Upper lobe of left lung (tissue), 4 donors: Measurements from ENCODE around the gene ETFA.

ENCODE experiments used
- EP300 ChIP-seq, 4 donors: sonication (generic); formaldehyde crosslinking; IDR thresholded peaks; one replicate each; pipeline ENCODE4 v1.5.1; 2017; ENCODE audit warnings: antibody characterized with exemption in 4 of 4, control low read depth in 2 of 4
- POLR2A ChIP-seq, 4 donors: fragments of 450-650 bp; IDR thresholded peaks; one replicate each; pipeline ENCODE4 v1.5.1; 2016 to 2017; ENCODE audit warnings: antibody characterized with exemption in 4 of 4, mild to moderate bottlenecking in 2 of 4
- POLR2AphosphoS5 ChIP-seq, 2 donors: sonication (generic); formaldehyde crosslinking; IDR thresholded peaks; one replicate each; pipeline ENCODE4 v1.5.1; 2017; ENCODE audit warnings: antibody characterized with exemption in 2 of 2
- TF ChIP-seq, protein P1 (sequence below), 6 experiments: fragments of 450-650 bp in 4 of 6; fragments of 200-600 bp in 2 of 6; sonication (generic) in 2 of 6; IDR thresholded peaks; one replicate each; pipeline ENCODE4 v1.5.1; 2016 to 2019; ENCODE audit warnings: antibody characterized with exemption in 6 of 6

DNA sequence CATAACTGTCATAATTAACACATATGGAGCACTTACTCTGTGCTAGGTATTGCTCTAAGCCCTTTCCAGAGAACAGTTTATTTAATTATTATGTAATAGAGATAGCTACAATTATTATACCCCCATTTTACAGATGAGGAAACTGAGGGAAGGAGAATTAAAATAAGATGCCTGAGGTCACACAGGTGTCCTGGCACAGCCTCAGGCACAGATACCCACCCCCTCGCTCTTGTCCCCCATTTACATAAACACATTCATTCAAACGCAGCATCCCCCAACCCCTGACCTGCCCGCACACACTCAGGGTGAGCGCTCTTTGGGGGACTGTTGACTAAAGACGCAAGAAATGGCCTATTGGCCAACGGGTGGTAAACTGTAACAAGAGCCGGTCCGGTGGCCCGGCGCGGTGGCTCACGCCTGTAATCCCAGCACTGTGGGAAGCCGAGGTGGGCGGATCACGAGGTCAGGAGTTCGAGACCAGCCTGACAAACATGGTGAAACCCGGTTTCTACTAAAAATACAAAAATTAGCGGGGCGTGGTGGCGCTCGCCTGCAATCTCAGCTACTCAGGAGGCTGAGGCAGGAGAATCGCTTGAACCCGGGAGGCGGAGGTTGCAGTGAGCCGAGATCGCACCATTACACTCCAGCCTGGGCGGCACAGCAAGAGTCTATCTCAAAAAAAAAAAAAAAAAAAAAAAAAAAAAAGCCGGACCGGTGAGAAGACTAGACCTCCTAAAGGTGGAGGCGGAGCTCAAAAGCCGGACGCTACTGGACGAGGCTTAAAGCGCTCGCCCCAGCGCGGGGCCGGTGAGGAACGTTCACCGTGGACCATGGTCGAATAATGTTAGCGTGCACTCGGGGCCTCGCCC is 23.4 kb upstream of the ETFA start:
- no peak for TF ChIP-seq POLR2AphosphoS5 (IDR thresholded peaks at IDR 0.05)
- TF ChIP-seq, protein P1, sequence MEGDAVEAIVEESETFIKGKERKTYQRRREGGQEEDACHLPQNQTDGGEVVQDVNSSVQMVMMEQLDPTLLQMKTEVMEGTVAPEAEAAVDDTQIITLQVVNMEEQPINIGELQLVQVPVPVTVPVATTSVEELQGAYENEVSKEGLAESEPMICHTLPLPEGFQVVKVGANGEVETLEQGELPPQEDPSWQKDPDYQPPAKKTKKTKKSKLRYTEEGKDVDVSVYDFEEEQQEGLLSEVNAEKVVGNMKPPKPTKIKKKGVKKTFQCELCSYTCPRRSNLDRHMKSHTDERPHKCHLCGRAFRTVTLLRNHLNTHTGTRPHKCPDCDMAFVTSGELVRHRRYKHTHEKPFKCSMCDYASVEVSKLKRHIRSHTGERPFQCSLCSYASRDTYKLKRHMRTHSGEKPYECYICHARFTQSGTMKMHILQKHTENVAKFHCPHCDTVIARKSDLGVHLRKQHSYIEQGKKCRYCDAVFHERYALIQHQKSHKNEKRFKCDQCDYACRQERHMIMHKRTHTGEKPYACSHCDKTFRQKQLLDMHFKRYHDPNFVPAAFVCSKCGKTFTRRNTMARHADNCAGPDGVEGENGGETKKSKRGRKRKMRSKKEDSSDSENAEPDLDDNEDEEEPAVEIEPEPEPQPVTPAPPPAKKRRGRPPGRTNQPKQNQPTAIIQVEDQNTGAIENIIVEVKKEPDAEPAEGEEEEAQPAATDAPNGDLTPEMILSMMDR (IDR thresholded peaks at IDR 0.05), result no peak
- no peak for TF ChIP-seq POLR2A (IDR thresholded peaks at IDR 0.05)
- no peak for TF ChIP-seq EP300 (IDR thresholded peaks at IDR 0.05)
